Naive thymus-derived CD8-positive, alpha-beta T cell (primary cell): ENCODE results near the gene PCDHA7. TPM values are rescaled to one million over a fixed set of nuclear protein-coding genes. Genes with fewer than 3 reads are reported as not detected.
"Not testable (repeated sequence)": the region's sequence is repeated elsewhere in the genome, so short reads cannot be mapped to it uniquely, and the experiment has no call there.

Experiments used
- ATAC-seq, 2 donors: fragments of 150-1000 bp; cut with Tn5 transposase in 1 of 2; sonication (Bioruptor Pico), chemical (Tn5 transposase) in 1 of 2; 1 replicate in 1 of 2; 2 replicates in 1 of 2; pipeline ENCODE4 v1.10.0; 2021; ENCODE audit warnings: mild to moderate bottlenecking in 2 of 2, moderate library complexity in 2 of 2
- POLR2A ChIA-PET: fragments of 350-600 bp; sonication (Branson Sonifier 250); formaldehyde crosslinking; loops from one replicate; lab custom pipeline; 2021; ENCODE audit warnings: antibody characterized with exemption; lab: Charles Lee
- DNase-seq, 10 donors: peaks; one replicate each; pipeline versions ENCODE4 v3.0.0 to v3.0.0-alpha.2; 2020 to 2022
- H3K27ac Mint-ChIP-seq, 10 donors: one replicate each; pipeline ENCODE4 v1.8.0; 2020 to 2022; ENCODE audit warnings: mild to moderate bottlenecking in 10 of 10, mixed read lengths in 10 of 10, moderate library complexity in 4 of 10, inconsistent platforms in 1 of 10
- H3K27me3 Mint-ChIP-seq, 5 donors: one replicate each; pipeline ENCODE4 v1.8.0; 2021 to 2022; ENCODE audit warnings: mixed read lengths in 5 of 5
- H3K36me3 Mint-ChIP-seq, 3 donors: one replicate each; pipeline ENCODE4 v1.8.0; 2020 to 2022; ENCODE audit warnings: mixed read lengths in 3 of 3, mild to moderate bottlenecking in 2 of 3, inconsistent platforms in 1 of 3
- H3K4me1 Mint-ChIP-seq, 4 donors: one replicate each; pipeline ENCODE4 v1.8.0; 2021 to 2022; ENCODE audit warnings: mixed read lengths in 4 of 4
- H3K4me3 Mint-ChIP-seq, 10 donors: one replicate each; pipeline ENCODE4 v1.8.0; 2020 to 2022; ENCODE audit warnings: mild to moderate bottlenecking in 10 of 10, mixed read lengths in 10 of 10, moderate library complexity in 6 of 10, inconsistent platforms in 1 of 10
- H3K9me3 Mint-ChIP-seq, 9 donors: one replicate each; pipeline ENCODE4 v1.8.0; 2020 to 2022; ENCODE audit warnings: mixed read lengths in 9 of 9, mild to moderate bottlenecking in 3 of 9, inconsistent platforms in 1 of 9, moderate library complexity in 1 of 9
- polyA plus RNA-seq, 3 donors: library from polyadenylated mRNA; unstranded; fragments of 300-500 nt; fragmentation: Illumina TruSeq; gene quantifications; one replicate each; pipeline ENCODE4 v1.2.3, GENCODE V29; 2021
- total RNA-seq, 8 experiments: library from RNA in 2 of 8; stranded (reverse) in 2 of 8; gene quantifications; one replicate each; pipeline ENCODE4 v1.2.3 and lab custom pipeline; 2021 to 2026

The PCDHA7 gene
- total RNA-seq (not detected), polyA plus RNA-seq (not detected), total RNA-seq (lab: John Stamatoyannopoulos, UW) (0 to 0.17 (median 0) reads per million in 6 experiments)

GRCh38 chr5:140833993-140834392 lies at the start of gene PCDHA7:
Gene PCDHA7, plus strand, starts transcription at chr5:140834269. Its CDS starts 115 bp downstream, at chr5:140834384.
- POLR2A ChIA-PET: no interaction called here
- H3K27me3 Mint-ChIP-seq: peaks cover 23 to 61% (median 35%) of the 10 kb centered on the region in 5 donors
- H3K36me3 Mint-ChIP-seq: peaks cover 16 to 27% (median 17%) of the 10 kb centered on the region in 3 donors
- H3K4me1 Mint-ChIP-seq: no peaks in the 10 kb centered on the region
- no peak within 1 kb of the TSS for H3K4me3 Mint-ChIP-seq
- peaks cover 0 to 59% (median 25%) of the 10 kb centered on the region in 9 donors for H3K9me3 Mint-ChIP-seq
- no peak within 1 kb of the TSS for H3K27ac Mint-ChIP-seq
- DNase-seq (no peak), ATAC-seq (no peak)

GRCh38 chr5:140785905-140786686 lies 48.0 kb upstream of the PCDHA7 start, which contains the start of gene PCDHA1:
Gene PCDHA1, plus strand, starts transcription at chr5:140786140.
- POLR2A ChIA-PET: no interaction called here
- Mint-ChIP-seq H3K4me1 (no peaks in the 10 kb centered on the region), H3K4me3 (no peak within 1 kb of the TSS), H3K36me3 (peaks cover 18 to 48% (median 47%) of the 10 kb centered on the region in 3 donors), H3K27ac (peak within 1 kb of the TSS in 2 of 10 donors; percentile 43 to 82), H3K27me3 (peaks cover 21 to 51% (median 31%) of the 10 kb centered on the region in 5 donors), H3K9me3 (peaks cover 12 to 97% (median 51%) of the 10 kb centered on the region in 9 donors)
- ATAC-seq (no peak), DNase-seq (no peak)

GRCh38 chr5:140787422-140787821 lies 46.6 kb upstream of the PCDHA7 start:
- H3K4me1 Mint-ChIP-seq, POLR2A ChIA-PET, H3K4me3 Mint-ChIP-seq, H3K27ac Mint-ChIP-seq, ATAC-seq: not testable (repeated sequence)
- Mint-ChIP-seq H3K36me3 (peaks cover 18 to 51% (median 49%) of the 10 kb centered on the region in 3 donors), H3K27me3 (peaks cover 28 to 56% (median 42%) of the 10 kb centered on the region in 5 donors), H3K9me3 (peaks cover 14 to 97% (median 52%) of the 10 kb centered on the region in 9 donors)
- DNase-seq: peak in 1 of 10 donors; percentile 53

GRCh38 chr5:140787849-140788504 lies 46.1 kb upstream of the PCDHA7 start:
- Mint-ChIP-seq H3K36me3 (peaks cover 18 to 51% (median 47%) of the 10 kb centered on the region in 3 donors), H3K9me3 (peaks cover 18 to 97% (median 53%) of the 10 kb centered on the region in 9 donors), H3K27me3 (peaks cover 31 to 57% (median 44%) of the 10 kb centered on the region in 5 donors)
- H3K27ac Mint-ChIP-seq, H3K4me3 Mint-ChIP-seq, DNase-seq, ATAC-seq, H3K4me1 Mint-ChIP-seq, POLR2A ChIA-PET: not testable (repeated sequence)

GRCh38 chr5:140791089-140791488 lies 43.0 kb upstream of the PCDHA7 start:
- POLR2A ChIA-PET: no interaction called here
- ATAC-seq: no peak
- H3K9me3 Mint-ChIP-seq: peaks cover 17 to 98% (median 53%) of the 10 kb centered on the region in 9 donors
- no peak overlapping the region for H3K4me3 Mint-ChIP-seq
- no peak for DNase-seq
- H3K36me3 Mint-ChIP-seq: peaks cover 16 to 63% (median 54%) of the 10 kb centered on the region in 3 donors
- H3K27ac Mint-ChIP-seq: no peak overlapping the region
- H3K27me3 Mint-ChIP-seq: peaks cover 31 to 69% (median 47%) of the 10 kb centered on the region in 5 donors
- H3K4me1 Mint-ChIP-seq: no peaks in the 10 kb centered on the region

GRCh38 chr5:140794595-140795258 lies 39.3 kb upstream of the PCDHA7 start, which contains the start of gene PCDHA2:
Gene PCDHA2, plus strand, starts transcription at chr5:140794852.
- Mint-ChIP-seq H3K27me3 (peaks cover 27 to 50% (median 38%) of the 10 kb centered on the region in 5 donors), H3K36me3 (peaks cover 8 to 64% (median 44%) of the 10 kb centered on the region in 3 donors), H3K4me1 (no peaks in the 10 kb centered on the region), H3K9me3 (peaks cover 18 to 83% (median 50%) of the 10 kb centered on the region in 9 donors), H3K27ac (no peak within 1 kb of the TSS), H3K4me3 (no peak within 1 kb of the TSS)
- DNase-seq (no peak), ATAC-seq (no peak)
- POLR2A ChIA-PET: no interaction called here

GRCh38 chr5:140795259-140795641 lies 38.8 kb upstream of the PCDHA7 start:
- ATAC-seq (no peak), DNase-seq (no peak)
- Mint-ChIP-seq H3K4me1 (no peaks in the 10 kb centered on the region), H3K9me3 (peaks cover 18 to 83% (median 53%) of the 10 kb centered on the region in 9 donors), H3K27me3 (peaks cover 28 to 52% (median 39%) of the 10 kb centered on the region in 5 donors), H3K4me3 (no peak overlapping the region), H3K27ac (no peak overlapping the region), H3K36me3 (peaks cover 9 to 67% (median 44%) of the 10 kb centered on the region in 3 donors)
- POLR2A ChIA-PET: no interaction called here

GRCh38 chr5:140796072-140796717 lies 37.9 kb upstream of the PCDHA7 start:
- ATAC-seq, DNase-seq, H3K27ac Mint-ChIP-seq, POLR2A ChIA-PET, H3K4me3 Mint-ChIP-seq, H3K4me1 Mint-ChIP-seq: not testable (repeated sequence)
- Mint-ChIP-seq H3K9me3 (peaks cover 18 to 83% (median 49%) of the 10 kb centered on the region in 9 donors), H3K27me3 (peaks cover 26 to 47% (median 33%) of the 10 kb centered on the region in 5 donors), H3K36me3 (peaks cover 10 to 67% (median 42%) of the 10 kb centered on the region in 3 donors)

GRCh38 chr5:140796718-140797095 lies 37.4 kb upstream of the PCDHA7 start:
- no peaks in the 10 kb centered on the region for H3K4me1 Mint-ChIP-seq
- H3K9me3 Mint-ChIP-seq: peaks cover 17 to 83% (median 46%) of the 10 kb centered on the region in 9 donors
- no peak for ATAC-seq
- H3K4me3 Mint-ChIP-seq: no peak overlapping the region
- DNase-seq: peak in 1 of 10 donors; percentile 59
- H3K27me3 Mint-ChIP-seq: peaks cover 23 to 44% (median 28%) of the 10 kb centered on the region in 5 donors
- H3K27ac Mint-ChIP-seq: no peak overlapping the region
- POLR2A ChIA-PET: no interaction called here
- H3K36me3 Mint-ChIP-seq: peaks cover 12 to 64% (median 44%) of the 10 kb centered on the region in 3 donors

- ATAC-seq: no peak
- Mint-ChIP-seq H3K27ac (peak within 1 kb of the TSS in 1 of 10 donors; percentile 65), H3K4me1 (no peaks in the 10 kb centered on the region), H3K9me3 (peaks cover 16 to 73% (median 40%) of the 10 kb centered on the region in 9 donors), H3K27me3 (peaks cover 20 to 42% (median 23%) of the 10 kb centered on the region in 5 donors), H3K4me3 (no peak within 1 kb of the TSS), H3K36me3 (peaks cover 8 to 54% (median 28%) of the 10 kb centered on the region in 3 donors)
- DNase-seq: no peak
- POLR2A ChIA-PET: no interaction called here
Observed at GRCh38 chr5:140800816-140801493, 33.1 kb upstream of the PCDHA7 start, which contains the start of gene PCDHA3. Gene PCDHA3, plus strand, starts transcription at chr5:140801057.

GRCh38 chr5:140801494-140801841 lies 32.6 kb upstream of the PCDHA7 start:
- DNase-seq: no peak
- peaks cover 8 to 57% (median 30%) of the 10 kb centered on the region in 3 donors for H3K36me3 Mint-ChIP-seq
- H3K27ac Mint-ChIP-seq: no peak overlapping the region
- no peak overlapping the region for H3K4me3 Mint-ChIP-seq
- ATAC-seq: no peak
- peaks cover 22 to 45% (median 24%) of the 10 kb centered on the region in 5 donors for H3K27me3 Mint-ChIP-seq
- H3K9me3 Mint-ChIP-seq: peaks cover 16 to 76% (median 42%) of the 10 kb centered on the region in 9 donors
- POLR2A ChIA-PET: no interaction called here
- no peaks in the 10 kb centered on the region for H3K4me1 Mint-ChIP-seq
